ENCODE data around the gene USP3. TPM values are rescaled to one million over a fixed set of nuclear protein-coding genes. Genes with fewer than 3 reads are reported as not detected.

Gene USP3
- total and polyA plus RNA-seq, 9 of the 15 experiments (the other 6 are each of a cell fraction or from before 2014, with no cell fraction given): 17.3 to 54.3 (median 34.8) TPM

DNA sequence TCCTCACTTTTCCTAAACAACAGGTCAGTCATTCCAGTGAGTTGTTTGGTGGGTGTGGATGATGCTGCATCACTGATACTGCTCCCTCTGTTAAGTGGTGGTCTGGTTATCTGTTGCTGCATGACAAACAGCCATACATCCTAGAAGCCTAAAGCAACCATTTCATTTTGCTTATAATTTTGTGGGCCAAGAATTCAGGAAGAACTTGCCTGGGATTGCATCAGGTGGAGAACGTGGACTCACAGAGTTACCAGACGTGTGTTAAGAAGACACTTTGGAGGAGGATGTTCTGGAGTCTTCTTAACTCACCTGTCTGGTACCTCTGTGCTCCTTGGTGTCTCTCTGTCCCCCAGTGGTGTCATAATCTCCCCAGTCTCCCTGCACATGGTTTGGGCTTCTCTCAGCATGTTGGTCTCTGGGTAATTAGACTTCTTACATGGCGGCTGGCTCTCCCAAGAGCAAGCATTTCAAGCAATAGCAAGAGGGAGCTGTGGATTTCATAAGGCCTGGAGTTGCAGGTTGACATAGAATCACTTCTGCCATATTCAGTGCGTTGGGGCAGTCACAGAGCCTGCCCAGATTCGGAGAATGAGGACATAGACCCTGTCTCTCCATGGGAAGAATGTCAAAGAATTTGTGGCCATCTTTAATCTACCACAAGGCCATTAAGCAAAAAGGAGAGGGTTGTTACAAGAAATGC is 20.1 kb downstream of the USP3 start (continued):
- TF ChIP-seq, protein P1, sequence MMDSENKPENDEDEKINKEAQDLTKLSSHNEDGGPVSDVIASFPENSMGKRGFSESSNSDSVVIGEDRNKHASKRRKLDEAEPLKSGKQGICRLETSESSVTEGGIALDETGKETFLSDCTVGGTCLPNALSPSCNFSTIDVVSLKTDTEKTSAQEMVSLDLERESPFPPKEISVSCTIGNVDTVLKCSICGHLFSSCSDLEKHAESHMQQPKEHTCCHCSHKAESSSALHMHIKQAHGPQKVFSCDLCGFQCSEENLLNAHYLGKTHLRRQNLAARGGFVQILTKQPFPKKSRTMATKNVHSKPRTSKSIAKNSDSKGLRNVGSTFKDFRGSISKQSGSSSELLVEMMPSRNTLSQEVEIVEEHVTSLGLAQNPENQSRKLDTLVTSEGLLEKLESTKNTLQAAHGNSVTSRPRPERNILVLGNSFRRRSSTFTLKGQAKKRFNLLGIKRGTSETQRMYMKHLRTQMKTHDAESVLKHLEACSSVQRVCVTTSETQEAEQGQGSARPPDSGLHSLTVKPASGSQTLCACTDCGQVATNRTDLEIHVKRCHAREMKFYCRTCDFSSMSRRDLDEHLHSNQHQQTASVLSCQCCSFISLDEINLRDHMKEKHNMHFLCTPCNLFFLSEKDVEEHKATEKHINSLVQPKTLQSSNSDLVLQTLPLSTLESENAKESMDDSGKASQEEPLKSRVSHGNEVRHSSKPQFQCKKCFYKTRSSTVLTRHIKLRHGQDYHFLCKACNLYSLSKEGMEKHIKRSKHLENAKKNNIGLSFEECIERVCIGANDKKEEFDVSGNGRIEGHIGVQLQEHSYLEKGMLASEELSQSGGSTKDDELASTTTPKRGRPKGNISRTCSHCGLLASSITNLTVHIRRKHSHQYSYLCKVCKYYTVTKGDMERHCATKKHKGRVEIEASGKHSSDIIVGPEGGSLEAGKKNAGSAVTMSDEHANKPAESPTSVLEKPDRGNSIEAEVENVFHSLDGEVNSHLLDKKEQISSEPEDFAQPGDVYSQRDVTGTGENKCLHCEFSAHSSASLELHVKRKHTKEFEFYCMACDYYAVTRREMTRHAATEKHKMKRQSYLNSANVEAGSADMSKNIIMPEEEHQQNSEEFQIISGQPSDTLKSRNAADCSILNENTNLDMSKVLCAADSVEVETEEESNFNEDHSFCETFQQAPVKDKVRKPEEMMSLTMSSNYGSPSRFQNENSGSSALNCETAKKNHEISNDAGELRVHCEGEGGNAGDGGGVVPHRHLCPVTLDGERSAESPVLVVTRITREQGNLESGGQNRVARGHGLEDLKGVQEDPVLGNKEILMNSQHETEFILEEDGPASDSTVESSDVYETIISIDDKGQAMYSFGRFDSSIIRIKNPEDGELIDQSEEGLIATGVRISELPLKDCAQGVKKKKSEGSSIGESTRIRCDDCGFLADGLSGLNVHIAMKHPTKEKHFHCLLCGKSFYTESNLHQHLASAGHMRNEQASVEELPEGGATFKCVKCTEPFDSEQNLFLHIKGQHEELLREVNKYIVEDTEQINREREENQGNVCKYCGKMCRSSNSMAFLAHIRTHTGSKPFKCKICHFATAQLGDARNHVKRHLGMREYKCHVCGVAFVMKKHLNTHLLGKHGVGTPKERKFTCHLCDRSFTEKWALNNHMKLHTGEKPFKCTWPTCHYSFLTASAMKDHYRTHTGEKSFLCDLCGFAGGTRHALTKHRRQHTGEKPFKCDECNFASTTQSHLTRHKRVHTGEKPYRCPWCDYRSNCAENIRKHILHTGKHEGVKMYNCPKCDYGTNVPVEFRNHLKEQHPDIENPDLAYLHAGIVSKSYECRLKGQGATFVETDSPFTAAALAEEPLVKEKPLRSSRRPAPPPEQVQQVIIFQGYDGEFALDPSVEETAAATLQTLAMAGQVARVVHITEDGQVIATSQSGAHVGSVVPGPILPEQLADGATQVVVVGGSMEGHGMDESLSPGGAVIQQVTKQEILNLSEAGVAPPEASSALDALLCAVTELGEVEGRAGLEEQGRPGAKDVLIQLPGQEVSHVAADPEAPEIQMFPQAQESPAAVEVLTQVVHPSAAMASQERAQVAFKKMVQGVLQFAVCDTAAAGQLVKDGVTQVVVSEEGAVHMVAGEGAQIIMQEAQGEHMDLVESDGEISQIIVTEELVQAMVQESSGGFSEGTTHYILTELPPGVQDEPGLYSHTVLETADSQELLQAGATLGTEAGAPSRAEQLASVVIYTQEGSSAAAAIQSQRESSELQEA (IDR thresholded peaks at IDR 0.05; ENCODE audit: low read depth): no peak
- TF ChIP-seq ILK (tag; IDR thresholded peaks at IDR 0.05; ENCODE audit: borderline replicate concordance, low read depth): no peak
- TF ChIP-seq ZFP36 (IDR thresholded peaks at IDR 0.05; ENCODE audit: low read depth, low read length, partially characterized antibody): no peak
- TF ChIP-seq SMAD4 (CRISPR knock-in tag; conservative IDR thresholded peaks at IDR 0.05): peak; percentile 86
- TF ChIP-seq SUPT5H (IDR thresholded peaks at IDR 0.05): no peak
- TF ChIP-seq, protein P2, sequence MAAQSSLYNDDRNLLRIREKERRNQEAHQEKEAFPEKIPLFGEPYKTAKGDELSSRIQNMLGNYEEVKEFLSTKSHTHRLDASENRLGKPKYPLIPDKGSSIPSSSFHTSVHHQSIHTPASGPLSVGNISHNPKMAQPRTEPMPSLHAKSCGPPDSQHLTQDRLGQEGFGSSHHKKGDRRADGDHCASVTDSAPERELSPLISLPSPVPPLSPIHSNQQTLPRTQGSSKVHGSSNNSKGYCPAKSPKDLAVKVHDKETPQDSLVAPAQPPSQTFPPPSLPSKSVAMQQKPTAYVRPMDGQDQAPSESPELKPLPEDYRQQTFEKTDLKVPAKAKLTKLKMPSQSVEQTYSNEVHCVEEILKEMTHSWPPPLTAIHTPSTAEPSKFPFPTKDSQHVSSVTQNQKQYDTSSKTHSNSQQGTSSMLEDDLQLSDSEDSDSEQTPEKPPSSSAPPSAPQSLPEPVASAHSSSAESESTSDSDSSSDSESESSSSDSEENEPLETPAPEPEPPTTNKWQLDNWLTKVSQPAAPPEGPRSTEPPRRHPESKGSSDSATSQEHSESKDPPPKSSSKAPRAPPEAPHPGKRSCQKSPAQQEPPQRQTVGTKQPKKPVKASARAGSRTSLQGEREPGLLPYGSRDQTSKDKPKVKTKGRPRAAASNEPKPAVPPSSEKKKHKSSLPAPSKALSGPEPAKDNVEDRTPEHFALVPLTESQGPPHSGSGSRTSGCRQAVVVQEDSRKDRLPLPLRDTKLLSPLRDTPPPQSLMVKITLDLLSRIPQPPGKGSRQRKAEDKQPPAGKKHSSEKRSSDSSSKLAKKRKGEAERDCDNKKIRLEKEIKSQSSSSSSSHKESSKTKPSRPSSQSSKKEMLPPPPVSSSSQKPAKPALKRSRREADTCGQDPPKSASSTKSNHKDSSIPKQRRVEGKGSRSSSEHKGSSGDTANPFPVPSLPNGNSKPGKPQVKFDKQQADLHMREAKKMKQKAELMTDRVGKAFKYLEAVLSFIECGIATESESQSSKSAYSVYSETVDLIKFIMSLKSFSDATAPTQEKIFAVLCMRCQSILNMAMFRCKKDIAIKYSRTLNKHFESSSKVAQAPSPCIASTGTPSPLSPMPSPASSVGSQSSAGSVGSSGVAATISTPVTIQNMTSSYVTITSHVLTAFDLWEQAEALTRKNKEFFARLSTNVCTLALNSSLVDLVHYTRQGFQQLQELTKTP (IDR thresholded peaks at IDR 0.05; ENCODE audit: low read depth in 1 of 2, partially characterized antibody in 2 of 2): no peak
- TF ChIP-seq ZNF780A (CRISPR knock-in tag; IDR thresholded peaks at IDR 0.05): no peak
- no peak for TF ChIP-seq SNIP1 (IDR thresholded peaks at IDR 0.05; ENCODE audit: low read depth)
- no peak for TF ChIP-seq NCOA6 (IDR thresholded peaks at IDR 0.05)
- no peak for TF ChIP-seq ZNF695 (CRISPR knock-in tag; IDR thresholded peaks at IDR 0.05)
- TF ChIP-seq, protein P3, sequence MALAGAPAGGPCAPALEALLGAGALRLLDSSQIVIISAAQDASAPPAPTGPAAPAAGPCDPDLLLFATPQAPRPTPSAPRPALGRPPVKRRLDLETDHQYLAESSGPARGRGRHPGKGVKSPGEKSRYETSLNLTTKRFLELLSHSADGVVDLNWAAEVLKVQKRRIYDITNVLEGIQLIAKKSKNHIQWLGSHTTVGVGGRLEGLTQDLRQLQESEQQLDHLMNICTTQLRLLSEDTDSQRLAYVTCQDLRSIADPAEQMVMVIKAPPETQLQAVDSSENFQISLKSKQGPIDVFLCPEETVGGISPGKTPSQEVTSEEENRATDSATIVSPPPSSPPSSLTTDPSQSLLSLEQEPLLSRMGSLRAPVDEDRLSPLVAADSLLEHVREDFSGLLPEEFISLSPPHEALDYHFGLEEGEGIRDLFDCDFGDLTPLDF (CRISPR knock-in tag; IDR thresholded peaks at IDR 0.05): no peak

Data from K562 (cell line).